H1 (cell line): Measurements from ENCODE around the gene TIMM8B. TPM values are rescaled to one million over a fixed set of nuclear protein-coding genes. Genes with fewer than 3 reads are reported as not detected.

Experiments
- CTCF ChIA-PET: fragments of 300-600 bp; sonication (Branson Sonifier 250); formaldehyde crosslinking; loops from one replicate; lab custom pipeline; 2021; ENCODE audit not compliant: partially characterized antibody; lab: Charles Lee
- POLR2A ChIA-PET: fragments of 300-600 bp; sonication (Branson Sonifier 250); formaldehyde crosslinking; loops from one replicate; lab custom pipeline; 2021; ENCODE audit warnings: inconsistent platforms; ENCODE audit not compliant: partially characterized antibody; lab: Charles Lee
- DNase-seq, 2 experiments: peaks; one replicate each; pipeline versions ENCODE4 v3.0.0 to v3.0.0-alpha.2; 2010 to 2022; ENCODE audit warnings: low spot score in 2 of 2, low read depth in 1 of 2, mixed read lengths in 1 of 2
- FAIRE-seq: peaks from 2 replicates; lab custom pipeline; 2011; peaks lifted over from hg19 to GRCh38; lab: Jason Lieb, UNC
- H2AFZ ChIP-seq: 2 replicates; pipeline ENCODE4 v1.8.1; 2012; ENCODE audit warnings: low read length, inconsistent platforms
- H2AK5ac ChIP-seq: 2 replicates; pipeline ENCODE4 v1.6.1; 2013; ENCODE audit warnings: low read depth, low read length
- H2BK120ac ChIP-seq: replicated peaks from 2 replicates; pipeline ENCODE3; 2013; ENCODE audit warnings: low read depth, low read length, inconsistent platforms
- H2BK12ac ChIP-seq: 2 replicates; pipeline ENCODE4 v1.6.1; 2013; ENCODE audit warnings: low read depth, low read length
- H2BK15ac ChIP-seq: 2 replicates; pipeline ENCODE4 v1.6.1; 2013; ENCODE audit warnings: low read length
- H2BK20ac ChIP-seq: 2 replicates; pipeline ENCODE4 v1.6.1; 2013; ENCODE audit warnings: low read length
- H2BK5ac ChIP-seq: 2 replicates; pipeline ENCODE4 v1.6.1; 2013; ENCODE audit warnings: low read depth, low read length
- H3K14ac ChIP-seq: 2 replicates; pipeline ENCODE4 v1.6.1; 2013; ENCODE audit warnings: inconsistent platforms; ENCODE audit not compliant: insufficient read length
- H3K18ac ChIP-seq: 2 replicates; pipeline ENCODE4 v1.6.1; 2013; ENCODE audit warnings: low read length; ENCODE audit errors: extremely low read depth
- H3K23ac ChIP-seq: 2 replicates; pipeline ENCODE4 v1.6.1; 2013; ENCODE audit warnings: inconsistent platforms; ENCODE audit not compliant: insufficient read length
- H3K23me2 ChIP-seq: 2 replicates; pipeline ENCODE4 v1.6.1; 2013; ENCODE audit warnings: low read depth, low read length
- H3K27ac ChIP-seq: 2 replicates; pipeline ENCODE4 v1.6.1; 2011; ENCODE audit warnings: low read depth, low read length, inconsistent platforms
- H3K27me3 ChIP-seq, 4 experiments: replicated peaks in 1 of 4; 1 replicate in 1 of 4; 2 replicates in 3 of 4; pipeline versions ENCODE4 v1.6.1 to v1.8.1; 2011 to 2013; ENCODE audit warnings: low read length in 3 of 4, mild to moderate bottlenecking in 3 of 4, inconsistent platforms in 2 of 4, mixed read lengths in 2 of 4, moderate library complexity in 1 of 4; ENCODE audit not compliant: control insufficient read depth in 3 of 4, insufficient read depth in 3 of 4; ENCODE audit errors: extremely low read depth in 1 of 4
- H3K36me3 ChIP-seq, 4 experiments: 2 replicates each; pipeline versions ENCODE4 v1.6.1 to v1.8.1; 2011 to 2013; ENCODE audit warnings: mild to moderate bottlenecking in 4 of 4, low read length in 3 of 4, moderate library complexity in 2 of 4, control low read depth in 1 of 4, inconsistent platforms in 1 of 4; ENCODE audit not compliant: insufficient read depth in 4 of 4, control insufficient read depth in 2 of 4
- H3K4ac ChIP-seq: replicated peaks from 2 replicates; pipeline ENCODE3; 2013; ENCODE audit warnings: low read length, low read depth, mixed read lengths, inconsistent platforms; ENCODE audit not compliant: insufficient read length
- H3K4me1 ChIP-seq, 4 experiments: replicated peaks in 1 of 4; 1 replicate in 1 of 4; 2 replicates in 3 of 4; pipeline versions ENCODE4 v1.6.1 to v1.8.1; 2011 to 2013; ENCODE audit warnings: low read length in 3 of 4, inconsistent platforms in 2 of 4, mixed read lengths in 1 of 4; ENCODE audit not compliant: insufficient read depth in 4 of 4, control insufficient read depth in 3 of 4
- H3K4me2 ChIP-seq, 2 experiments: 2 replicates each; pipeline versions ENCODE4 v1.6.1 to v1.8.1; 2011 to 2013; ENCODE audit warnings: low read depth in 2 of 2, low read length in 2 of 2, control low read depth in 1 of 2, inconsistent platforms in 1 of 2, mild to moderate bottlenecking in 1 of 2; ENCODE audit not compliant: insufficient read depth in 1 of 2
- H3K4me3 ChIP-seq, 4 experiments: fragments of 200-600, 300-600 bp in 1 of 4; sonication (generic), shearing (Covaris generic), sonication (Bioruptor Twin) in 1 of 4; 2 replicates each; pipeline versions ENCODE4 v1.5.1 to v1.8.1; 2011 to 2016; ENCODE audit warnings: low read length in 4 of 4, low read depth in 3 of 4, control low read depth in 2 of 4, inconsistent platforms in 2 of 4, mild to moderate bottlenecking in 2 of 4, mixed read lengths in 1 of 4, moderate library complexity in 1 of 4; ENCODE audit not compliant: insufficient read depth in 2 of 4; ENCODE audit errors: extremely low read depth in 1 of 4
- H3K56ac ChIP-seq: replicated peaks from 2 replicates; pipeline ENCODE3; 2013; ENCODE audit warnings: low read depth, mild to moderate bottlenecking, mixed read lengths, low read length, inconsistent platforms; ENCODE audit not compliant: insufficient read length
- H3K79me1 ChIP-seq: 2 replicates; pipeline ENCODE4 v1.6.1; 2013; ENCODE audit warnings: low read depth, low read length, control low read depth
- H3K79me2 ChIP-seq, 2 experiments: 2 replicates each; pipeline versions ENCODE4 v1.6.1 to v1.8.1; 2012 to 2013; ENCODE audit warnings: low read length in 2 of 2, mild to moderate bottlenecking in 2 of 2, inconsistent platforms in 1 of 2; ENCODE audit not compliant: insufficient read depth in 2 of 2, control insufficient read depth in 1 of 2
- H3K9ac ChIP-seq, 4 experiments: replicated peaks in 1 of 4; 1 replicate in 1 of 4; 2 replicates in 3 of 4; pipeline versions ENCODE4 v1.6.1 to v1.8.1; 2011 to 2013; ENCODE audit warnings: low read depth in 3 of 4, low read length in 3 of 4, control low read depth in 2 of 4, mild to moderate bottlenecking in 2 of 4, moderate library complexity in 2 of 4, inconsistent platforms in 1 of 4; ENCODE audit errors: extremely low read depth in 1 of 4
- H3K9me3 ChIP-seq, 2 experiments: 2 replicates each; pipeline versions ENCODE4 v1.6.1 to v1.8.1; 2012 to 2013; ENCODE audit warnings: mild to moderate bottlenecking in 2 of 2, moderate library complexity in 2 of 2, control low read depth in 1 of 2, inconsistent platforms in 1 of 2, low read depth in 1 of 2, low read length in 1 of 2, mixed read lengths in 1 of 2; ENCODE audit not compliant: insufficient read depth in 2 of 2
- H4K20me1 ChIP-seq, 2 experiments: replicated peaks in 1 of 2; 2 replicates each; pipeline versions ENCODE3 to v1.8.1; 2011 to 2013; ENCODE audit warnings: inconsistent platforms in 2 of 2, low read length in 2 of 2, mild to moderate bottlenecking in 1 of 2; ENCODE audit not compliant: insufficient read depth in 2 of 2, control insufficient read depth in 1 of 2
- H4K5ac ChIP-seq: 2 replicates; pipeline ENCODE4 v1.6.1; 2013; ENCODE audit warnings: low read length, low read depth, mixed read lengths, inconsistent platforms; ENCODE audit not compliant: insufficient read length
- H4K8ac ChIP-seq: 2 replicates; pipeline ENCODE4 v1.8.0; 2013; ENCODE audit warnings: mild to moderate bottlenecking, moderate library complexity, low read length, inconsistent platforms; ENCODE audit not compliant: insufficient read depth; ENCODE audit errors: extremely low read depth
- H4K91ac ChIP-seq: replicated peaks from 2 replicates; pipeline ENCODE3; 2013; ENCODE audit warnings: low read length, mixed read lengths, inconsistent platforms; ENCODE audit not compliant: insufficient read length
- BRCA1 ChIP-seq: IDR thresholded peaks from 2 replicates; pipeline ENCODE4 v1.6.1; 2012; ENCODE audit warnings: low read depth, low read length, improper control_type of control experiment
- CREB1 ChIP-seq: IDR thresholded peaks from 2 replicates; pipeline ENCODE4 v1.6.1; 2012; ENCODE audit warnings: inconsistent platforms
- POU5F1 ChIP-seq: IDR thresholded peaks from 2 replicates; pipeline ENCODE4 v1.6.1; 2011; ENCODE audit warnings: low read depth, mild to moderate bottlenecking, low read length, moderate library complexity
- TAF1 ChIP-seq: IDR thresholded peaks from 2 replicates; pipeline ENCODE4 v1.6.1; 2011; ENCODE audit warnings: mild to moderate bottlenecking, low read depth, low read length
- ZNF274 ChIP-seq: IDR thresholded peaks from 2 replicates; pipeline ENCODE4 v1.7.0; 2012; ENCODE audit warnings: low read length, borderline replicate concordance; ENCODE audit errors: extremely low read depth
- WGBS, 2 experiments: shearing (Covaris generic) in 1 of 2; methylation state at CpG; one replicate each; pipeline versions ENCODE4 v1.1.6 to v1.1.7; 2013 to 2015; ENCODE audit warnings: low lambda C conversion rate in 2 of 2, mixed read lengths in 2 of 2, inconsistent platforms in 1 of 2, low coverage in 1 of 2, missing lambda C conversion rate in 1 of 2; ENCODE audit not compliant: insufficient replicate concordance in 2 of 2, insufficient coverage in 1 of 2, insufficient read length in 1 of 2; ENCODE audit errors: extremely low coverage in 1 of 2, missing lambda C conversion rate in 1 of 2; 5-methylcytosine and 5-hydroxymethylcytosine counted together
- polyA plus RNA-seq, 7 experiments: library from polyadenylated mRNA; depleted of rRNA in 3 of 7; stranded (reverse) in 5 of 7; unstranded in 2 of 7; fragments of >200 nt in 5 of 7; fragments of 200-250 nt in 2 of 7; gene quantifications; 1 replicate in 5 of 7; 2 replicates in 1 of 7; 4 replicates in 1 of 7; pipeline versions ENCODE4 v1.2.1 to v1.2.3, GENCODE V29; 2011 to 2013; ENCODE audit warnings: missing spikeins in 2 of 7, mixed read lengths in 2 of 7
- total RNA-seq: library from RNA; stranded (reverse); fragmentation: NEBNext Ultra II Directional; extraction: Animal tissue kit (Norgen Biotek cat#: 25700); gene quantifications from 2 replicates; pipeline ENCODE4 v1.2.1, GENCODE V29; 2021

The TIMM8B gene
- total and polyA plus RNA-seq, 2 of the 8 experiments (the other 6 are each of a cell fraction or from before 2014, with no cell fraction given) = 93.7 to 143 TPM

DNA sequence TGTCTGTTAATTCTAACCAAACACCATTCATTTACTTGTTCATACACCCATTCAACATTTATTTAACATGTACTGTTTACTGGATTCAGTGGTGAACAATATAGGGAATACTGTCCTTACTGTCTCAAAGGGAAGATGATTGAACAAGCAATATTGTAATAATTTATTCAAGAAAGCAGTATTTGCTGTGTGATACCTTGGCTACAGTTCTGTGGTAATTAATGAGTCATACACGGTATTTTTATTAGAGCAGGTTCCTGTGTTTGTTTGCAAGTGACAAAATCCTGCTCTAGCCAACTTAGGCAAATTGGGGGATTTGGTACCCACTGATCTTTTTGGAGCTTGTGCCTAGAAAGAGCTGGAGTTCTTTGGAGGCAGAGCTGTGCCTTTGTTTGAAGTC is 28.5 kb downstream of the TIMM8B start:
- 95% methylated on average over 1 of the region's 1 CpG; no CpG with 5 or more reads in 1 of the 2 experiments for WGBS, 2 experiments
- Histone ChIP-seq H4K20me1 (no peaks in the 10 kb centered on the region), H3K4me3 (no peak overlapping the region), H3K79me1 (no peaks in the 10 kb centered on the region), H3K18ac (no peak overlapping the region), H2BK12ac (no peak overlapping the region), H2AK5ac (no peak overlapping the region), H2BK15ac (no peak overlapping the region), H2BK120ac (no peak overlapping the region), H3K9me3 (no peaks in the 10 kb centered on the region), H3K27ac (no peak overlapping the region), H3K56ac (no peak overlapping the region), H3K9ac (no peak overlapping the region), H2BK5ac (no peak overlapping the region), H4K5ac (no peak overlapping the region), H4K91ac (no peak overlapping the region), H3K4ac (no peak overlapping the region), H3K27me3 (no peaks in the 10 kb centered on the region), H2BK20ac (no peak overlapping the region), H4K8ac (no peak overlapping the region), H3K36me3 (peaks cover 5 to 61% (median 33%) of the 10 kb centered on the region in 4 experiments), H3K79me2 (no peaks in the 10 kb centered on the region), H3K14ac (no peak overlapping the region), H3K23me2 (no peaks in the 10 kb centered on the region), H3K23ac (no peak overlapping the region), H2AFZ (no peak overlapping the region), H3K4me2 (no peak overlapping the region), H3K4me1 (no peaks in the 10 kb centered on the region)
- TF ChIP-seq POU5F1 = no peak
- TF ChIP-seq TAF1 = no peak
- TF ChIP-seq BRCA1 = no peak
- TF ChIP-seq ZNF274 = no peak
- TF ChIP-seq CREB1 = no peak
- FAIRE-seq (no peak), DNase-seq (no peak)
- ChIA-PET CTCF (interaction anchor here (0.6 kb wide), 1 partner anchor 14 kb away, joined by 3 read pairs; no protein-coding TSS in a partner anchor), POLR2A (no interaction called here)
